Ishikawa (cell line): ENCODE results near the gene MAD1L1.

Experiments
- EGR1 ChIP-seq: IDR thresholded peaks from 2 replicates; pipeline ENCODE4 v1.6.1; 2012
- EP300 ChIP-seq: IDR thresholded peaks from 2 replicates; pipeline ENCODE4 v1.6.1; 2012; ENCODE audit warnings: borderline replicate concordance
- FOXM1 ChIP-seq: IDR thresholded peaks from 2 replicates; pipeline ENCODE4 v1.6.1; 2012; ENCODE audit warnings: low read depth, borderline replicate concordance
- NFIC ChIP-seq: IDR thresholded peaks from 2 replicates; pipeline ENCODE4 v1.6.1; 2012
- RAD21 ChIP-seq: IDR thresholded peaks from 2 replicates; pipeline ENCODE4 v1.6.1; 2012; ENCODE audit warnings: low read depth
- YY1 ChIP-seq: IDR thresholded peaks from 2 replicates; pipeline ENCODE4 v1.6.1; 2012; ENCODE audit warnings: low read depth
- TF ChIP-seq, protein P1 (sequence below): IDR thresholded peaks from 2 replicates; pipeline ENCODE4 v1.6.1; 2012

- TF ChIP-seq RAD21, result no peak
- TF ChIP-seq, protein P1, sequence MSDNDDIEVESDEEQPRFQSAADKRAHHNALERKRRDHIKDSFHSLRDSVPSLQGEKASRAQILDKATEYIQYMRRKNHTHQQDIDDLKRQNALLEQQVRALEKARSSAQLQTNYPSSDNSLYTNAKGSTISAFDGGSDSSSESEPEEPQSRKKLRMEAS, result no peak
- TF ChIP-seq EGR1, result no peak
- TF ChIP-seq YY1, result no peak
- TF ChIP-seq FOXM1, result no peak
- TF ChIP-seq NFIC, result no peak
- no peak for TF ChIP-seq EP300
Measured at GRCh38 chr7:1787241-1787640, 445.5 kb downstream of the MAD1L1 start.
